ENCODE results near the gene PHF21A.

PHF21A gene

GRCh38 chr11:45924927-45925326 lies 196.3 kb downstream of the PHF21A start:
- Histone ChIP-seq H3K9ac (ENCODE audit: low read depth, low read length) (no peak overlapping the region), H3K27ac (ENCODE audit: low read length) (no peak overlapping the region), H3K4me3 (ENCODE audit: low read depth in 1 of 2, low read length in 2 of 2) (no peak overlapping the region), H3K36me3 (ENCODE audit: insufficient read depth, low read length) (no peaks in the 10 kb centered on the region), H4K20me1 (ENCODE audit: insufficient read depth, low read length) (no peaks in the 10 kb centered on the region), H2AFZ (ENCODE audit: low read depth, low read length) (no peak overlapping the region), H3K4me1 (ENCODE audit: insufficient read depth, low read length) (no peaks in the 10 kb centered on the region), H3K4me2 (ENCODE audit: insufficient read depth, low read length) (no peak overlapping the region), H3K79me2 (ENCODE audit: insufficient read depth, low read length) (no peaks in the 10 kb centered on the region), H3K9me3 (ENCODE audit: insufficient read depth, low read length, severe bottlenecking) (no peaks in the 10 kb centered on the region), H3K27me3 (ENCODE audit: insufficient read depth, low read length, poor library complexity) (no peaks in the 10 kb centered on the region)
- TF ChIP-seq, protein P1, sequence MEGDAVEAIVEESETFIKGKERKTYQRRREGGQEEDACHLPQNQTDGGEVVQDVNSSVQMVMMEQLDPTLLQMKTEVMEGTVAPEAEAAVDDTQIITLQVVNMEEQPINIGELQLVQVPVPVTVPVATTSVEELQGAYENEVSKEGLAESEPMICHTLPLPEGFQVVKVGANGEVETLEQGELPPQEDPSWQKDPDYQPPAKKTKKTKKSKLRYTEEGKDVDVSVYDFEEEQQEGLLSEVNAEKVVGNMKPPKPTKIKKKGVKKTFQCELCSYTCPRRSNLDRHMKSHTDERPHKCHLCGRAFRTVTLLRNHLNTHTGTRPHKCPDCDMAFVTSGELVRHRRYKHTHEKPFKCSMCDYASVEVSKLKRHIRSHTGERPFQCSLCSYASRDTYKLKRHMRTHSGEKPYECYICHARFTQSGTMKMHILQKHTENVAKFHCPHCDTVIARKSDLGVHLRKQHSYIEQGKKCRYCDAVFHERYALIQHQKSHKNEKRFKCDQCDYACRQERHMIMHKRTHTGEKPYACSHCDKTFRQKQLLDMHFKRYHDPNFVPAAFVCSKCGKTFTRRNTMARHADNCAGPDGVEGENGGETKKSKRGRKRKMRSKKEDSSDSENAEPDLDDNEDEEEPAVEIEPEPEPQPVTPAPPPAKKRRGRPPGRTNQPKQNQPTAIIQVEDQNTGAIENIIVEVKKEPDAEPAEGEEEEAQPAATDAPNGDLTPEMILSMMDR (IDR thresholded peaks at IDR 0.05; ENCODE audit: borderline replicate concordance, extremely low read depth, low read length, poor library complexity, severe bottlenecking) = no peak
- TF ChIP-seq EZH2 (IDR thresholded peaks at IDR 0.05; ENCODE audit: borderline replicate concordance, low read depth, low read length, severe bottlenecking) = no peak
- DNase-seq (no peak), ATAC-seq (ENCODE audit: insufficient read depth, low read depth) (no peak)

DNA sequence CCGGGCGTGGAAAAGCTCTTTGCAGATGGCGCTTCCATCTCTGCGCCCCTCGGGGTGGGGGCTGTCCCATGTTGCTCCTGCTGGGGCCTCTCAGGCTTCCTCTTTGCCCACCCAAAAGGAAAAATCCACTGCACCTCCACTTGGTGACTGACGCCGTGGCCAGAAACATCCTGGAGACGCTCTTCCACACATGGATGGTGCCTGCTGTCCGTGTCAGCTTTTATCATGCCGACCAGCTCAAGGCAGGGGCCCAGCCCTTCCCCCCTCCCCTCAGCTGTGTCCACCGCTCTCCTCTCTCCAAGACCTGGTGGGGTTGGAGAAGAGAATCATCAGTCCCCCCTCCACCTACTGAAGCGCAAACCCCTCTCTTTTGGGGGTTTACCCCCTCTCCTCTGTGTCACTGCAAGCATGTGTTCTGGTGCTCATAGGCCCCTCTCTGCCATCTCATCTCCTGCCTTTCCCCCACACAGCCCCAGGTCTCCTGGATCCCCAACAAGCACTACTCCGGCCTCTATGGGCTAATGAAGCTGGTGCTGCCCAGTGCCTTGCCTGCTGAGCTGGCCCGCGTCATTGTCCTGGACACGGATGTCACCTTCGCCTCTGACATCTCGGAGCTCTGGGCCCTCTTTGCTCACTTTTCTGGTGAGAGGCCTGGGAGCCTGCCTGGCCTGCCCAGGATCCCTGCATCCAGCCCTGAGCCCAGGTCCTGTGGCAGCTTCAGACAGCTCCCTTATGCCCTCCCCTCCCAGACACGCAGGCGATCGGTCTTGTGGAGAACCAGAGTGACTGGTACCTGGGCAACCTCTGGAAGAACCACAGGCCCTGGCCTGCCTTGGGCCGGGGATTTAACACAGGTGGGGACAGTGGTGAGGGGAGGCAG lies 197.0 kb downstream of the PHF21A start:
- Histone ChIP-seq H3K27ac (ENCODE audit: low read length) (no peak overlapping the region), H3K27me3 (ENCODE audit: insufficient read depth, low read length, poor library complexity) (no peaks in the 10 kb centered on the region), H3K79me2 (ENCODE audit: insufficient read depth, low read length) (no peaks in the 10 kb centered on the region), H2AFZ (ENCODE audit: low read depth, low read length) (no peak overlapping the region), H3K9me3 (ENCODE audit: insufficient read depth, low read length, severe bottlenecking) (no peaks in the 10 kb centered on the region), H3K9ac (ENCODE audit: low read depth, low read length) (no peak overlapping the region), H3K4me1 (ENCODE audit: insufficient read depth, low read length) (peaks cover 2% of the 10 kb centered on the region), H4K20me1 (ENCODE audit: insufficient read depth, low read length) (no peaks in the 10 kb centered on the region), H3K4me2 (ENCODE audit: insufficient read depth, low read length) (no peak overlapping the region), H3K4me3 (ENCODE audit: low read depth in 1 of 2, low read length in 2 of 2) (no peak overlapping the region), H3K36me3 (ENCODE audit: insufficient read depth, low read length) (no peaks in the 10 kb centered on the region)
- no peak for TF ChIP-seq EZH2 (IDR thresholded peaks at IDR 0.05; ENCODE audit: borderline replicate concordance, low read depth, low read length, severe bottlenecking)
- TF ChIP-seq, protein P1 (IDR thresholded peaks at IDR 0.05; ENCODE audit: borderline replicate concordance, extremely low read depth, low read length, poor library complexity, severe bottlenecking) = no peak
- ATAC-seq (ENCODE audit: insufficient read depth, low read depth) (no peak), DNase-seq (no peak)

- TF ChIP-seq, protein P1 (IDR thresholded peaks at IDR 0.05; ENCODE audit: borderline replicate concordance, extremely low read depth, low read length, poor library complexity, severe bottlenecking) = no peak
- TF ChIP-seq EZH2 (IDR thresholded peaks at IDR 0.05; ENCODE audit: borderline replicate concordance, low read depth, low read length, severe bottlenecking) = no peak
- Histone ChIP-seq H3K36me3 (ENCODE audit: insufficient read depth, low read length) (no peaks in the 10 kb centered on the region; the same call in 1 of the 2 replicates), H2AFZ (ENCODE audit: low read depth, low read length) (no peak within 1 kb of the TSS), H3K9me3 (ENCODE audit: insufficient read depth, low read length, severe bottlenecking) (no peaks in the 10 kb centered on the region), H3K9ac (ENCODE audit: low read depth, low read length) (no peak within 1 kb of the TSS), H3K4me3 (ENCODE audit: low read depth in 1 of 2, low read length in 2 of 2) (no peak within 1 kb of the TSS), H3K79me2 (ENCODE audit: insufficient read depth, low read length) (peaks cover under 1% of the 10 kb centered on the region), H3K27me3 (ENCODE audit: insufficient read depth, low read length, poor library complexity) (no peaks in the 10 kb centered on the region), H3K4me1 (ENCODE audit: insufficient read depth, low read length) (peaks cover 12% of the 10 kb centered on the region), H3K4me2 (ENCODE audit: insufficient read depth, low read length) (no peak within 1 kb of the TSS), H4K20me1 (ENCODE audit: insufficient read depth, low read length) (no peaks in the 10 kb centered on the region), H3K27ac (ENCODE audit: low read length) (no peak within 1 kb of the TSS)
- ATAC-seq (ENCODE audit: insufficient read depth, low read depth) (no peak), DNase-seq (no peak)
Measured at GRCh38 chr11:45922425-45923082, 198.7 kb downstream of the PHF21A start, which contains the start of gene LARGE2. Gene LARGE2 (plus strand): TSS chr11:45922656. CDS start chr11:45922883, 227 bp downstream.

All from DND-41 (cell line).